ENCODE results near the gene CNNM4. TPM values are rescaled to one million over a fixed set of nuclear protein-coding genes. Genes with fewer than 3 reads are reported as not detected.

The CNNM4 gene
- total RNA-seq, 1 experiment from 2014 or later = 5.3 TPM

- DNase-seq (ENCODE audit: low read depth) = no peak
Observed at GRCh38 chr2:96810783-96811192, 50.1 kb downstream of the CNNM4 start.

GRCh38 chr2:96811917-96812316 lies 51.2 kb downstream of the CNNM4 start:
- no peak for DNase-seq (ENCODE audit: low read depth)

GRCh38 chr2:96813656-96814055 lies 53.0 kb downstream of the CNNM4 start:
- no peak for DNase-seq (ENCODE audit: low read depth)

GRCh38 chr2:96815326-96816126 lies 54.8 kb downstream of the CNNM4 start:
- peak; percentile 31 for DNase-seq (ENCODE audit: low read depth)

DNA sequence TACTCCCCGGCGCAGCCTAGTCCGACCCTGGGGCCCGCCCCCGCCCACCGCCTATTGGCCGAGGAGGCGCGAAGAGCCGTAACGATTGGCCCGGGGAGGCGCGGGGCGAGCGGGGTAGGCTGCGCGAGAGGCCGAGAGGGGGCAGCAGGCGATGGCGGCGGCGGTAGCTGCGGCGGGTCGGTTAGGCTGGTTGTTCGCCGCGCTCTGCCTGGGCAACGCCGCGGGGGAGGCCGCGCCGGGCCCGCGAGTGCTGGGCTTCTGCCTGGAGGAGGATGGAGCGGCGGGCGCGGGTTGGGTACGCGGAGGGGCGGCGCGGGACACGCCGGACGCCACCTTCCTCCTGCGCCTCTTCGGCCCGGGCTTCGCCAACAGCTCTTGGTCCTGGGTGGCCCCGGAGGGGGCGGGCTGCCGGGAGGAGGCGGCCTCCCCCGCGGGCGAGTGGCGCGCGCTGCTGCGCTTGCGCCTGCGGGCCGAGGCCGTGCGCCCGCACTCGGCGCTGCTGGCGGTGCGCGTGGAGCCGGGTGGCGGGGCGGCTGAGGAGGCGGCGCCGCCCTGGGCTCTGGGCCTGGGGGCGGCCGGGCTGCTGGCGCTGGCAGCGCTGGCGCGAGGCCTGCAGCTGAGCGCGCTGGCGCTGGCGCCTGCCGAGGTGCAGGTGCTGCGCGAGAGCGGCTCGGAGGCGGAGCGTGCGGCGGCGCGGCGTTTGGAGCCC lies 55.6 kb downstream of the CNNM4 start, which contains the start of gene CNNM3:
Gene CNNM3 (plus strand): TSS at position 142 of the 709 bp plus-strand sequence. CDS start 10 bp downstream, at position 152.
- DNase-seq (ENCODE audit: low read depth) = peak; percentile 91

- DNase-seq (ENCODE audit: low read depth) = peak; percentile 28
Observed at GRCh38 chr2:96816836-96817702, 56.4 kb downstream of the CNNM4 start.

DNA sequence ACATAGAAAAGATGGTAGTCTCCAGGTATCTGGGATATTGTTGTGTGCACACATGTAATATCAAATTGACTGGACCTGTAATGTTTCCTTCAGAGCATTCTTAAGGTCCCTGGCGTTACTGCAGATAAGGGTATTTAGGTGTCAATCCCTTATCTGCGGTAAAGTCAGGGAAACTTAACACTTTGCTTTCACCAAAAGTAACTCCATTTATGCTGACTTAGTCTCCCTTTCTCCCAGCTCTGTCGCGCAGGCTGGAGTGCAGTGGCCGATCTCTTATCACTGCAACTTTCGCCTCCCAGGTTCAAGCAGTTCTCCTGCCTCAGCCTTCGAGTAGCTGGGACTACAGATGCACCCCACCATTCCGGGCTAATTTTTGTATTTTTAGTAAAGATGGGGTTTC lies 57.2 kb downstream of the CNNM4 start:
- DNase-seq (ENCODE audit: low read depth) = no peak

- DNase-seq (ENCODE audit: low read depth) = no peak
Observed at GRCh38 chr2:96819128-96819875, 58.6 kb downstream of the CNNM4 start.

- no peak for DNase-seq (ENCODE audit: low read depth)
Observed at GRCh38 chr2:96819876-96820511, 59.3 kb downstream of the CNNM4 start.

GRCh38 chr2:96821113-96821675 lies 60.5 kb downstream of the CNNM4 start:
- no peak for DNase-seq (ENCODE audit: low read depth)

- no peak for DNase-seq (ENCODE audit: low read depth)
Observed at GRCh38 chr2:96822786-96823185, 62.1 kb downstream of the CNNM4 start.

GRCh38 chr2:96823198-96823597 lies 62.5 kb downstream of the CNNM4 start:
- no peak for DNase-seq (ENCODE audit: low read depth)

GRCh38 chr2:96824079-96824870 lies 63.6 kb downstream of the CNNM4 start:
- no peak for DNase-seq (ENCODE audit: low read depth)

DNA sequence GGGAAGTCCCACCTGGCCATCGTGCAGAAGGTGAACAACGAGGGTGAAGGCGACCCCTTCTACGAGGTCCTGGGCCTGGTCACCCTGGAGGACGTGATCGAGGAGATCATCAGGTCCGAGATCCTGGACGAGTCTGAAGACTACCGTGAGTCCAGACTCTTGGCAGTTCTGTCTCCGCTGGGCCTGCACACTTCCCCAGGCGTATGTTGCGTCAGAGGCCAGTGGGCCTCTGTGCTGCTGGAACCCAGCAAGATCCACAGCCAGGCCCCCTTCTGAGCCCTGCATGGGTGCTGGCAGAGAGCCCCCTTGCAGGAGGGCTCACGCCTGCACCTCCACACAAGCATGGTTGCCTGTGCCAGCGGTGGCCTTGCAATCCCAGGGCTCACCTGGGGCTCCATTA lies 64.4 kb downstream of the CNNM4 start:
- no peak for DNase-seq (ENCODE audit: low read depth)

DNA sequence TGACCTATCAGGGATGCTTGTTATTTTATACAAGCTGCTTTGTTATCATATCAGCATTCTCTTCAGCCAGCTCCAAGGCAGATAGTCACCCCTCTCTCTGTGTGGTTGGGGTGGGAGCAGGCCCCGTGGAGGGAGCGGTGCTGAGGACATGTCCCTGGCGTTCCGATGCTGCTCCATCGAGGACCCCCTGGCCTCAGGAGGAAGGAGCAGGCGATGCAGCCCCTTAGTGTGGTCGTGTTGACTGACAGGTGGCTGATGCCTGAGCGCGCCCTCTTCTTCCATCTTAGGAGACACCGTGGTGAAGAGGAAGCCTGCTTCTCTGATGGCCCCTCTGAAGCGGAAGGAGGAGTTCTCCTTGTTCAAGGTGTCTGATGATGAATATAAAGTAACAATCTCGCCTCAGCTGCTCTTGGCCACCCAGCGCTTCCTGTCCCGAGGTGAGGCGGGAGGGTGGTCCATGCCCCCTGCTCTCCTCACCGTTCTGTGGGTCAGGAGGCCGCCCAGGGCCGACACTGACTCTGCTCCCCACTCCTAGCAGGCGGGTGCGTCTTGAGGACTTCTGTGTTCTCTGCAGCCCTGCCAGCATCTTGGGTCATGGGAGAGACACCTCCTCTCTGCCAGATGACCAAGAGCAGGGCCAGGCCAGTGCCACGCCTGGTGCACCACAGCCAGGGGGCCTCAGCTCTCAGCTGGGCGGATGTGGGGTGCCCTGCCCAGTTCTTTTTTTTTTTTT lies 66.0 kb downstream of the CNNM4 start:
- no peak for DNase-seq (ENCODE audit: low read depth)

DNA sequence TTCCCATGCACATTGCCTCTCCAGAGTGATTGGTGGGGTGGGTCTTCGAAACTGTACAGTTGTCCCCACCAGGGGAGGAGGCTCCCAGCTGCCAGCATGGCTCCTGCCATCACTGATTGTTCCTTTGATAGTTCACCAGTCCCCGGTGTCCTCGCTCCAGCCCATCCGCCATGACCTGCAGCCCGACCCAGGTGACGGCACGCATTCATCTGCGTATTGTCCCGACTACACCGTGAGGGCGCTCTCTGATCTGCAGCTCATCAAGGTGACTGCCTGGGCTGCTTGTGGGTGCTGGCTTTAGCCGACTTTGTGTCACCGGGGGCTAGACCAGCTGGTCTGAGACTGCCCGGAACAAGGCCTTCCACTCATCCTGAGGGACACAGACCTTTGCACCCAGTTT lies 67.7 kb downstream of the CNNM4 start:
- DNase-seq (ENCODE audit: low read depth) = no peak

DNA sequence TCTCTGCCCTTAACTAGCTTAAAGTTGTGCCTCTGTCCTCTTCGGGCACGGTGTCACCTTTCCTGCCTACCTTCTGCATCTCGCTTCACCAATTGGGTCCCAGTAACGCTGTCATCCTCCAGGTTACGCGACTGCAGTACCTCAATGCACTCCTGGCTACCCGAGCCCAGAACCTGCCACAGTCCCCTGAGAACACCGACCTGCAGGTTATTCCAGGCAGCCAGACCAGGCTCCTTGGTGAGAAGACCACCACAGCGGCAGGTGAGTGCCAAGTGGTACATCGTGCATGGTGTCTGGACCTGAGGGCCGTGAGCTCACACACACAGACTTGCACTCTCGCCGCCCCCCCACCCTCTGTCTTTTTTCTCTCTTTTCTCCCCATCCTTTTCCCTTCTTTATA lies 68.2 kb downstream of the CNNM4 start:
- no peak for DNase-seq (ENCODE audit: low read depth)

- no peak for DNase-seq (ENCODE audit: low read depth)
Observed at GRCh38 chr2:96830044-96830562, 69.4 kb downstream of the CNNM4 start.

DNA sequence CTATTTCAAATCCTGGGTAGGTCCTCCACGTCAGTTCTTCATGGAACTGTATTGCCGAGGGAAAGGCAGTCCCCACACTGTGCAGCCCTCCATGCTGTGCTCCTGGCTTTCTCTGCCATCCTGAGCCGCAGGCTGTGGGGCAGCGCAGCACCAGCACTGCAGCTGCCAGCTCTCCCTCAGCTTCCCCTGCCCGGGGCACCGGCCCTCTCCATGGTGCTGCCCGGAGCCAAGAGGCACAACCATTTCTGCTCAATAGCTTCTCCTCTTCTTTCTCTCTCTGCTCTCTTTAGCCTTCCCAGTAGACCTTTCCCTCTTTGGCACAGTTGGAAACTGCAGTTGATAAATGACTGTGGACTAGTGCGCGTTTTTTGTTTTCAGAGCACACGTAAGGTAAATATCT lies 71.0 kb downstream of the CNNM4 start:
- no peak for DNase-seq (ENCODE audit: low read depth)

All from RPMI7951 (cell line).